ENCODE measurements around the gene UMAD1.

UMAD1 gene

GRCh38 chr7:7720750-7721621 lies 80.4 kb downstream of the UMAD1 start:
- DNase-seq (ENCODE audit: low spot score), result no peak

GRCh38 chr7:7731732-7732131 lies 91.2 kb downstream of the UMAD1 start:
- DNase-seq (ENCODE audit: low spot score), result no peak

- no peak for DNase-seq (ENCODE audit: low spot score)
Measured at GRCh38 chr7:7732621-7733281, 92.2 kb downstream of the UMAD1 start.

- no peak for DNase-seq (ENCODE audit: low spot score)
Measured at GRCh38 chr7:7736671-7737070, 96.1 kb downstream of the UMAD1 start.

- no peak for DNase-seq (ENCODE audit: low spot score)
Measured at GRCh38 chr7:7737674-7738073, 97.1 kb downstream of the UMAD1 start.

GRCh38 chr7:7738177-7738576 lies 97.6 kb downstream of the UMAD1 start:
- no peak for DNase-seq (ENCODE audit: low spot score)

- DNase-seq (ENCODE audit: low spot score), result no peak
Measured at GRCh38 chr7:7738622-7739021, 98.1 kb downstream of the UMAD1 start.

- peak; percentile 40 for DNase-seq (ENCODE audit: low spot score)
Measured at GRCh38 chr7:7739204-7740036, 98.9 kb downstream of the UMAD1 start.

- DNase-seq (ENCODE audit: low spot score), result no peak
Measured at GRCh38 chr7:7740037-7740355, 99.4 kb downstream of the UMAD1 start.

- DNase-seq (ENCODE audit: low spot score), result no peak
Measured at GRCh38 chr7:7742223-7742622, 101.7 kb downstream of the UMAD1 start.

GRCh38 chr7:7745258-7745657 lies 104.7 kb downstream of the UMAD1 start:
- no peak for DNase-seq (ENCODE audit: low spot score)

GRCh38 chr7:7745966-7746365 lies 105.4 kb downstream of the UMAD1 start:
- DNase-seq (ENCODE audit: low spot score), result no peak

- DNase-seq (ENCODE audit: low spot score), result no peak
Measured at GRCh38 chr7:7746458-7746857, 105.9 kb downstream of the UMAD1 start.

- no peak for DNase-seq (ENCODE audit: low spot score)
Measured at GRCh38 chr7:7750571-7751242, 110.2 kb downstream of the UMAD1 start.

GRCh38 chr7:7751243-7752092 lies 110.9 kb downstream of the UMAD1 start:
- DNase-seq (ENCODE audit: low spot score), result no peak

GRCh38 chr7:7756577-7756976 lies 116.0 kb downstream of the UMAD1 start:
- DNase-seq (ENCODE audit: low spot score), result no peak

GRCh38 chr7:7757576-7757975 lies 117.0 kb downstream of the UMAD1 start:
- no peak for DNase-seq (ENCODE audit: low spot score)

GRCh38 chr7:7761340-7761973 lies 120.9 kb downstream of the UMAD1 start:
- DNase-seq (ENCODE audit: low spot score), result peak; percentile 71

- DNase-seq (ENCODE audit: low spot score), result peak; percentile 61
Measured at GRCh38 chr7:7761974-7762779, 121.6 kb downstream of the UMAD1 start.
